GM23248 (cell line): Measurements from ENCODE around the gene ANO4.

Experiments used
- EZH2 ChIP-seq: fragments of 200-600 bp; sonication (generic); IDR thresholded peaks from 2 replicates; pipeline ENCODE4 v1.6.1; 2018; ENCODE audit warnings: antibody characterized with exemption, mild to moderate bottlenecking; ENCODE audit not compliant: insufficient read depth, poor library complexity, severe bottlenecking
- EZH2phosphoT487 ChIP-seq: fragments of 200-600 bp; sonication (generic); IDR thresholded peaks from 2 replicates; pipeline ENCODE4 v1.6.1; 2018; ENCODE audit warnings: antibody characterized with exemption, moderate library complexity, mild to moderate bottlenecking, low read depth; ENCODE audit not compliant: insufficient read depth

DNA sequence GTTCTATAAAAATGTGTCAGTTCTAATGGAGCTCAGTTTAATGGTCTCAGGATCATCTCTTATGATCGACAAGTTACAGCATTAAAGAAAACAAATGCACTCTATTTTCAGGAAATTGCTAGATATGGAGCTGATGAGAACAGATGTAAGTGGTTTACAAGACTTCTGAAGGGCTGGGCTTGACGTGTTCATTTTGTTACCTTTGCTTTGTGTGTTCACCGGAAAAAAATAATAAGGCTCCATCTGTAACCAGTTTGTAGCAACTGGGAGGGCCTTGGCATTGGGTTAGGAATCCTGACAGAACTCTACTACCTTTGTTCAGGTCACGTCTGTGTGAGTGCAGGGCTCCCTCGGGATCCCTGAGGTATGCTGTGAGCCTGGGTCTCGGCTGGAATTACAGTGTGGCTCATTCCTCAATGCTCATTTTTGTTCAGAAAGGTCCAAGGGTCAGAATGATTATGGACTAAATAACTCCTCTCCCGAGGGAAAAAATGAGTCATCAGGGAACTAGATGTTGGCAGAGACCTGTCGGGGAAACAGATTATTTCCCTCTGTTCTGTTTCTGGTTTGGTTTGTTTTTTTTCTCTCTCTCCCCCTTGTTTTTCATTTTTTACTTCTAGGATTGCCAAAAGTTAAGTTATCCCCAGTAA is 257.4 kb downstream of the ANO4 start:
- TF ChIP-seq EZH2: no peak
- 0 out of 2 replicates have a peak, but pooled peaks have one; percentile 33 for TF ChIP-seq EZH2phosphoT487
